Osteoblast (primary cell): ENCODE results near the gene HOXD4. TPM values are rescaled to one million over a fixed set of nuclear protein-coding genes. Genes with fewer than 3 reads are reported as not detected.

Experiments
- DNase-seq: peaks from one replicate; pipeline ENCODE4 v3.0.0; 2011; ENCODE audit warnings: low spot score, mixed read lengths; ENCODE audit not compliant: insufficient read length; ENCODE audit errors: missing footprints
- H2AFZ ChIP-seq: 2 replicates; pipeline ENCODE4 v1.6.0; 2011; ENCODE audit warnings: mild to moderate bottlenecking, low read length
- H3K27ac ChIP-seq: 2 replicates; pipeline ENCODE4 v1.5.1; 2011; ENCODE audit warnings: mild to moderate bottlenecking, low read depth, low read length, moderate library complexity
- H3K27me3 ChIP-seq: 2 replicates; pipeline ENCODE4 v1.6.0; 2012; ENCODE audit warnings: mild to moderate bottlenecking, control low read depth, inconsistent platforms, low read length, moderate library complexity; ENCODE audit not compliant: insufficient read depth
- H3K36me3 ChIP-seq: 2 replicates; pipeline ENCODE4 v1.5.1; 2011; ENCODE audit warnings: mild to moderate bottlenecking, low read length, control low read depth, moderate library complexity; ENCODE audit not compliant: insufficient read depth
- H3K4me1 ChIP-seq: 2 replicates; pipeline ENCODE4 v1.5.1; 2011; ENCODE audit warnings: mild to moderate bottlenecking, low read length, control low read depth, moderate library complexity; ENCODE audit not compliant: insufficient read depth
- H3K4me2 ChIP-seq: 2 replicates; pipeline ENCODE4 v1.6.0; 2011; ENCODE audit warnings: mild to moderate bottlenecking, low read length; ENCODE audit not compliant: insufficient read depth
- H3K4me3 ChIP-seq: fragments of 200-600 bp; sonication (generic); 3 replicates; pipeline ENCODE4 v1.5.1; 2012; ENCODE audit warnings: mild to moderate bottlenecking, low read length, inconsistent platforms; ENCODE audit not compliant: insufficient read depth
- H3K79me2 ChIP-seq: 2 replicates; pipeline ENCODE4 v1.6.0; 2012; ENCODE audit warnings: mild to moderate bottlenecking, low read length, control low read depth, inconsistent platforms; ENCODE audit not compliant: insufficient read depth
- H3K9me3 ChIP-seq: 2 replicates; pipeline ENCODE4 v1.5.1; 2011; ENCODE audit warnings: low read depth, low read length, control low read depth
- H4K20me1 ChIP-seq: 2 replicates; pipeline ENCODE4 v1.6.0; 2012; ENCODE audit warnings: mild to moderate bottlenecking, low read length, control low read depth; ENCODE audit not compliant: insufficient read depth
- CTCF ChIP-seq: IDR thresholded peaks from 2 replicates; pipeline ENCODE4 v1.5.1; 2011; ENCODE audit warnings: mild to moderate bottlenecking, low read depth, low read length, moderate library complexity; ENCODE audit errors: extremely low read depth
- total RNA-seq: library from RNA; depleted of rRNA; stranded (reverse); fragments of >200 nt; gene quantifications from 2 replicates; pipeline ENCODE4 v1.2.3, GENCODE V29; 2012

Gene HOXD4
- total RNA-seq, 1 donor: 0.36 TPM

DNA sequence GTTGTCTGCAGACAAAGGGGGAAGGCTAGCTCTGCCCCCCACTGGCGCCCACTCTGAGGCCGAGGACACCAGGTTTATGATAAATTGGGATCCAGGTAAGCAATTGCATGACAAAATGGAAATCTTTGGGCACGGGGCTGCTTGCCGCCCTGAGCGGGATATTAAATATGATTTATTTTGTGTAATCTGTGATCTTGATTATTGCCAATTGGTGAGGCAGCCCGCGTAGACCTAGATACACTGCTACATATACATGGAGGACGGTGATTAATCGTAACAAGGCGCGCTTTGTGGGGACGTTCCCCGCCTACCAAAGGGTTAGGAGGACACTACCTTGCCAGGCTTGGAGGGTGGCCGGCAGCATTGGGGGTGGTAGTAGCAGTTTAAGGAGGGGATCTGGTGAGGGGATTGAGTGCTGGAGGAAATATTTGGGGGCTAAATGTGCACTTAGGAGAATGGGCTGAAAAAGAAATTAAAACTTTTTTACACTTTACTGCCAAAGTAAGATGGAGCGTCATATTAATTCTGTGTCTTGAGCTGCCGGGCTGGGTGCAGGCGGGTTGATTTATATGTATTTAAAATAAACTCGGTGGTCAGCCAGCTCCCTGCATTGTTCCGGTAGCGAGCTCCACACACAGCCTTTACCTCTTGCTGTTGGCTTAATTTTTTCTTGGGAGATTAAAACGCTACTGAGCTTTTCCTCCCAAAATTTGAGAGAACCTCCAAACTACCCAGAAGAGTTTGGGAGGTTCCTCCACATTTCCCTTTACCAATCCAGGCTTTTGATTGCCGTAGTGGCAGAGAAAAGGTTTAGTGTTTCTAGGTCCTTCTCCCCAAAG, 9.9 kb downstream of the HOXD4 start:
- Histone ChIP-seq H3K36me3 (no peaks in the 10 kb centered on the region), H3K4me3 (peak overlapping the region; percentile 63), H3K9me3 (no peaks in the 10 kb centered on the region), H3K27me3 (peaks cover 72% of the 10 kb centered on the region), H3K4me2 (peak overlapping the region; percentile 86), H2AFZ (no peak overlapping the region), H3K4me1 (peaks cover 15% of the 10 kb centered on the region), H3K79me2 (no peaks in the 10 kb centered on the region), H4K20me1 (no peaks in the 10 kb centered on the region), H3K27ac (no peak overlapping the region)
- DNase-seq: peak; percentile 87
- TF ChIP-seq CTCF: no peak

- H2AFZ ChIP-seq: no peak overlapping the region
- peak overlapping the region; percentile 78 for H3K4me2 ChIP-seq
- H3K27ac ChIP-seq: no peak overlapping the region
- peaks cover 80% of the 10 kb centered on the region for H3K27me3 ChIP-seq
- peaks cover 15% of the 10 kb centered on the region for H3K4me1 ChIP-seq
- no peaks in the 10 kb centered on the region for H3K36me3 ChIP-seq
- no peaks in the 10 kb centered on the region for H3K9me3 ChIP-seq
- TF ChIP-seq CTCF: no peak
- H4K20me1 ChIP-seq: no peaks in the 10 kb centered on the region
- peak overlapping the region; percentile 54 for H3K4me3 ChIP-seq
- peak; percentile 97 for DNase-seq
- H3K79me2 ChIP-seq: no peaks in the 10 kb centered on the region
These were observed 10.7 kb downstream of the HOXD4 start for GRCh38 chr2:176161825-176162626.

- Histone ChIP-seq H3K27me3 (peaks cover 76% of the 10 kb centered on the region), H3K4me3 (no peak overlapping the region), H3K36me3 (no peaks in the 10 kb centered on the region), H3K79me2 (no peaks in the 10 kb centered on the region), H2AFZ (no peak overlapping the region), H3K4me2 (no peak overlapping the region), H3K4me1 (peaks cover 15% of the 10 kb centered on the region), H4K20me1 (no peaks in the 10 kb centered on the region), H3K27ac (no peak overlapping the region), H3K9me3 (no peaks in the 10 kb centered on the region)
- DNase-seq: no peak
- TF ChIP-seq CTCF: no peak
These were observed 11.7 kb downstream of the HOXD4 start for GRCh38 chr2:176162911-176163671.
